Right atrium auricular region (tissue), 2 donors: Measurements from ENCODE around the gene SLC25A11. TPM values are rescaled to one million over a fixed set of nuclear protein-coding genes. Genes with fewer than 3 reads are reported as not detected.

Source experiments
- DNase-seq: peaks from one replicate; pipeline ENCODE4 v3.0.0-alpha.2; 2019; ENCODE audit warnings: low spot score
- H3K27ac ChIP-seq, 2 donors: fragments of 200-600 bp; sonication (generic); 1 replicate in 1 of 2; 2 replicates in 1 of 2; pipeline ENCODE4 v1.5.1; 2016 to 2019
- H3K27me3 ChIP-seq, 2 donors: fragments of 200-600 bp; sonication (generic); one replicate each; pipeline versions ENCODE4 v1.5.1 to v1.6.0; 2017 to 2019
- H3K36me3 ChIP-seq: fragments of 200-600 bp; sonication (generic); one replicate; pipeline ENCODE4 v1.5.1; 2016
- H3K4me1 ChIP-seq, 2 donors: fragments of 200-600 bp; sonication (generic); one replicate each; pipeline versions ENCODE4 v1.5.1 to v1.6.0; 2017 to 2019
- H3K4me3 ChIP-seq, 2 donors: fragments of 200-600 bp; sonication (generic); 1 replicate in 1 of 2; 2 replicates in 1 of 2; pipeline ENCODE4 v1.5.1; 2017 to 2019; ENCODE audit warnings: mild to moderate bottlenecking in 1 of 2, moderate library complexity in 1 of 2
- H3K9me3 ChIP-seq, 2 donors: fragments of 200-600 bp; sonication (generic); one replicate each; pipeline ENCODE4 v1.5.1; 2019
- total RNA-seq, 2 donors: library from RNA; depleted of rRNA; stranded (reverse); fragments of >200 nt; gene quantifications; one replicate each; pipeline ENCODE4 v1.1.0, GENCODE V29; 2016
- TF ChIP-seq, protein P1 (sequence below), 2 donors: fragments of 200-600 bp; sonication (generic); IDR thresholded peaks; one replicate each; pipeline ENCODE4 v1.5.1; 2019; ENCODE audit warnings: antibody characterized with exemption in 2 of 2

SLC25A11 gene
- total RNA-seq, 2 donors from 2014 or later, result 99.5 to 188 TPM

DNA sequence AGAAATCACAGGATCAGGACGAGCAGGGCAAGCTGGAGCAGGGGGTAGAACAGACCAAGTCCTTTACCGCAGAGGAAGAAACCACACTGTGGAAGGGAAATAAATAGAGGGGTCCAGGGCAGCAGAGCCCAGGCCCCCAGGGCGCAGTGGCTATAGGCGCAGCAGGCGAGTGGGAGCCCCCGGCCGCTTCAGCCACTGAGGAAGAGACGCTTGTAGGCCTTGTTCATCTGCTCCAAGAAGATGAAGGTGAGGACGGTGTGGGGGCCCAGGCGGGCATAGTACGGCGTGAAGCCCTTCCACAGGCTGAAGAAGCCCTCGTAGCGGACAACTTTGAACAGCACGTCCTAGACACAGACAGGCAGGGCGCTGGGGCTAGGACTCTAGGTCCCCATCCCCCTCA is 2.3 kb downstream of the SLC25A11 start:
- Histone ChIP-seq H3K4me1 (peaks cover 3 to 51% of the 10 kb centered on the region in 2 donors), H3K27ac (peak overlapping the region in 1 of 2 donors; percentile 96), H3K27me3 (no peaks in the 10 kb centered on the region), H3K36me3 (peaks cover 28% of the 10 kb centered on the region), H3K4me3 (no peak overlapping the region), H3K9me3 (no peaks in the 10 kb centered on the region)
- TF ChIP-seq, protein P1, sequence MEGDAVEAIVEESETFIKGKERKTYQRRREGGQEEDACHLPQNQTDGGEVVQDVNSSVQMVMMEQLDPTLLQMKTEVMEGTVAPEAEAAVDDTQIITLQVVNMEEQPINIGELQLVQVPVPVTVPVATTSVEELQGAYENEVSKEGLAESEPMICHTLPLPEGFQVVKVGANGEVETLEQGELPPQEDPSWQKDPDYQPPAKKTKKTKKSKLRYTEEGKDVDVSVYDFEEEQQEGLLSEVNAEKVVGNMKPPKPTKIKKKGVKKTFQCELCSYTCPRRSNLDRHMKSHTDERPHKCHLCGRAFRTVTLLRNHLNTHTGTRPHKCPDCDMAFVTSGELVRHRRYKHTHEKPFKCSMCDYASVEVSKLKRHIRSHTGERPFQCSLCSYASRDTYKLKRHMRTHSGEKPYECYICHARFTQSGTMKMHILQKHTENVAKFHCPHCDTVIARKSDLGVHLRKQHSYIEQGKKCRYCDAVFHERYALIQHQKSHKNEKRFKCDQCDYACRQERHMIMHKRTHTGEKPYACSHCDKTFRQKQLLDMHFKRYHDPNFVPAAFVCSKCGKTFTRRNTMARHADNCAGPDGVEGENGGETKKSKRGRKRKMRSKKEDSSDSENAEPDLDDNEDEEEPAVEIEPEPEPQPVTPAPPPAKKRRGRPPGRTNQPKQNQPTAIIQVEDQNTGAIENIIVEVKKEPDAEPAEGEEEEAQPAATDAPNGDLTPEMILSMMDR (IDR thresholded peaks at IDR 0.05), result no peak
- DNase-seq, result no peak

DNA sequence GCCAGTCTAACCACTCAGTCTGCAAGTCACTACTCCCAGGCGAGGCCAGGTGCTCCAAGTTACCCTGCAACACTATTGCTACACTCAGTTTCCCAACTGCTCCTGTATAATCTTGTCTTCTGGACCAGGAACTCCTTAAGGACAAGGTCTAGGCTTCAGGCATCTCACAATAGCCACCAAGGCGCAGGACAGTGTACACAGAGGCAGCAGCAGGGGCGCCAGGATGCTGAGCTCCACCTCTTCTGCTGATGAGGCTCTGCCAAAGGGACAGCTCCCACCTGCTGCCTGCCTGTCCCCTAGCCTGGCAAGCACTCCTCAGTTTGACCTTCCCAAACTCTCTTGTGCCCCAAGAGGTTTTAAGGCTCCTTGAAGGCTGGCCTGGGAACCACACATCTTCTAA is 3.4 kb downstream of the SLC25A11 start:
- Histone ChIP-seq H3K4me1 (peaks cover 3 to 41% of the 10 kb centered on the region in 2 donors), H3K27ac (no peak overlapping the region), H3K9me3 (no peaks in the 10 kb centered on the region), H3K27me3 (no peaks in the 10 kb centered on the region), H3K36me3 (peaks cover 20% of the 10 kb centered on the region), H3K4me3 (no peak overlapping the region)
- no peak for DNase-seq
- TF ChIP-seq, protein P1 (IDR thresholded peaks at IDR 0.05), result no peak

DNA sequence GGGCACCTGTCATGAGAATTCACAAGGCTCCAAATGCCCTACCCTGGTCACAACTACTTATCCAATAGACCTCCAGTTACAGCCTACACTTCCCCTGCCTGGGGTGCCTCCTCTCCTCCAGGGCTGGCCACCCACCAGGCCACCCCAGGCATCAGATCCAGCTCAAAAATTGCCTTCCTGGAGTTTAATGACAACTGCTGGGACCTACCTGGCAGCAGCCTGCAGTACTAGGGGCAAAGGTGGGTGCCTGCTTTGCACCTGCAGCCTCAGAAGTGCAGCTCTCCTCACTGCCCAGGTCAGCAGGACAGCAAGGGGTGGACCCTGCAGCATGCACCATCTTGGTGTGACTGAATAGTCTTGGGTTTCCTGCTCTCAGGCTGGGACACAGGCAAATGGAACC is 4.2 kb downstream of the SLC25A11 start:
- TF ChIP-seq, protein P1 (IDR thresholded peaks at IDR 0.05), result no peak
- Histone ChIP-seq H3K36me3 (peaks cover 20% of the 10 kb centered on the region), H3K4me3 (no peak overlapping the region), H3K27ac (no peak overlapping the region), H3K4me1 (peaks cover 3 to 33% of the 10 kb centered on the region in 2 donors), H3K27me3 (no peaks in the 10 kb centered on the region), H3K9me3 (no peaks in the 10 kb centered on the region)
- no peak for DNase-seq

DNA sequence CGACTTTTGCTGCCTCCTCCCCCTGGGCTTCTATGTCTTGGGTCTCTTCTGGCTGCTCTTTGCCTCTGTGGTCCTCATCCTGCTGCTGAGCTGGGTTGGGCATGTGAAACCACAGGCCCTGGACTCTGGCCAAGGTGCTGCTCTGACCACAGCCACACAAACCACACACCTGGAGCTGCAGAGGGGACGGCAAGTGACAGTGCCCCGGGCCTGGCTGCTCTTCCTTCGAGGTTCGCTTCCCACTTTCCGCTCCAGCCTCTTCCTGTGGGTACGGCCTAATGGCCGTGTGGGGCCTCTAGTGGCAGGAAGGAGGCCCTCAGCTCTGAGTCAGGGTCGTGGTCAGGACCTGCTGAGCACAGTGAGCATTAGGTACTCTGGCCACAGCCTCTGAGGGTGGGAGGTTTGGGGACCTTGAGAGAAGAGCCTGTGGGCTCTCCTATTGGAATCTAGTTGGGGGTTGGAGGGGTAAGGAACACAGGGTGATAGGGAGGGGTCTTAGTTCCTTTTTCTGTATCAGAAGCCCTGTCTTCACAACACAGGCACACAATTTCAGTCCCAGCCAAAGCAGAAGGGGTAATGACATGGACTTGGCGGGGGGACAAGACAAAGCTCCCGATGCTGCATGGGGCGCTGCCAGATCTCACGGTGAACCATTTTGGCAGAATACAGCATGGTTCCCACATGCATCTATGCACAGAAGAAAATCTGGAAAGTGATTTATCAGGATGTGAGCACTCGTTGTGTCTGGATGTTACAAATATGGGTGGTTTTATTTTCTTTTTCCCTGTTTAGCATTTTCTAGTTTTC is 5.5 kb downstream of the SLC25A11 start:
- Histone ChIP-seq H3K4me1 (peaks cover 2 to 30% of the 10 kb centered on the region in 2 donors), H3K27me3 (no peaks in the 10 kb centered on the region), H3K36me3 (peaks cover 20% of the 10 kb centered on the region), H3K9me3 (no peaks in the 10 kb centered on the region), H3K4me3 (no peak overlapping the region), H3K27ac (peak overlapping the region in 1 of 2 donors; percentile 51)
- no peak for DNase-seq
- TF ChIP-seq, protein P1 (IDR thresholded peaks at IDR 0.05), result peak in 1 of 2 donors; percentile 37

DNA sequence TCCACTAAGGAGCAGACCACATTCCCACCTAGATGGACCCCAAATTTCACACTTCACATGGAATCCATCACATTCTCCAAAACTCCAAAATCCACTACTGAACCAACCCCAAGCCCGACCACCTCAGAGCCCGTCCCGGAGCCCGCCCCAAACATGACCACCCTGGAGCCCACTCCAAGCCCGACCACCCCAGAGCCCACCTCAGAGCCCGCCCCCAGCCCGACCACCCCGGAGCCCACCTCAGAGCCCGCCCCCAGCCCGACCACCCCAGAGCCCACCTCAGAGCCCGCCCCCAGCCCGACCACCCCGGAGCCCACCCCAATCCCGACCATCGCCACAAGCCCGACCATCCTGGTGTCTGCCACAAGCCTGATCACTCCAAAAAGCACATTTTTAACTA is 6.2 kb downstream of the SLC25A11 start:
- peak overlapping the region in 1 of 2 donors; percentile 51 for H3K27ac ChIP-seq
- H3K4me3 ChIP-seq, result no peak overlapping the region
- no peaks in the 10 kb centered on the region for H3K27me3 ChIP-seq
- H3K9me3 ChIP-seq, result no peaks in the 10 kb centered on the region
- H3K36me3 ChIP-seq, result peaks cover 20% of the 10 kb centered on the region
- TF ChIP-seq, protein P1 (IDR thresholded peaks at IDR 0.05), result no peak
- DNase-seq, result no peak
- peaks cover 0 to 22% of the 10 kb centered on the region in 2 donors for H3K4me1 ChIP-seq
